ENCODE data around the gene FUT6.

DNA sequence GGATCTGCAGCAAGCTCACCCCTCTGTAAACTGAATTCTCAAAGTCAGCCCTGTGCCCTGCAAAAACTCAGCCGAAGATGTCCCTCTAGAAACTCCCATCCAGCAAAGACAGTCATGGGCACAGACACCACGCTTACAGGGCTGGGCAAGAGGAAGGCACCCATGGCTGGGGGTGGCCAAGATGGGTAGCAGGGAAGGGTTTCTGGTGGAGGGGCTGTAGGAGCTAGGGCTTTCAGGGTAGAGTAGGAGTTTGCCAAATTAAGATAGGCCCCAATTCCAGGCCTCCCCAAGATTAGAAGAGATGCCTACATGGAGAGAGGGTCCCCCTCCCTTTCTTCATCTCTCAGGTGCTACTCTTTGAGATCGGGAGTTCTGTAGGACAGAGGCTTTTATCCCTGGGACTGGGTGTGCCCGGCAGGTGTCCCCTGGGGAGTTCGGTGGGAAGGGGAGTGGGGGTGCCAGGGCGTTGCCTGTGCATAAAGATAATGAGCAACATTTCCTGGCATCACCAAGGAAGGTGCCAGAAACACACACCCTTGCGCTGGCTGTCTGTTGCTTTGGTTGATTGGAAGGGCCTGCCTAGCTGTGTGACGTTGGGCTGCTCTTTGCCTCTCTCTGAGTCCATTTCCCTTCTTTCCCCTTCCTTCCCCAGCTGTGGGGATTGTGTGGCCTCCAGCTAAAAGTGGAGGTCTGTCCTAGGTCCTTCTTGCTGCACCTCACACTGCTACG is 25.2 kb downstream of the FUT6 start:
- TF ChIP-seq, protein P1, sequence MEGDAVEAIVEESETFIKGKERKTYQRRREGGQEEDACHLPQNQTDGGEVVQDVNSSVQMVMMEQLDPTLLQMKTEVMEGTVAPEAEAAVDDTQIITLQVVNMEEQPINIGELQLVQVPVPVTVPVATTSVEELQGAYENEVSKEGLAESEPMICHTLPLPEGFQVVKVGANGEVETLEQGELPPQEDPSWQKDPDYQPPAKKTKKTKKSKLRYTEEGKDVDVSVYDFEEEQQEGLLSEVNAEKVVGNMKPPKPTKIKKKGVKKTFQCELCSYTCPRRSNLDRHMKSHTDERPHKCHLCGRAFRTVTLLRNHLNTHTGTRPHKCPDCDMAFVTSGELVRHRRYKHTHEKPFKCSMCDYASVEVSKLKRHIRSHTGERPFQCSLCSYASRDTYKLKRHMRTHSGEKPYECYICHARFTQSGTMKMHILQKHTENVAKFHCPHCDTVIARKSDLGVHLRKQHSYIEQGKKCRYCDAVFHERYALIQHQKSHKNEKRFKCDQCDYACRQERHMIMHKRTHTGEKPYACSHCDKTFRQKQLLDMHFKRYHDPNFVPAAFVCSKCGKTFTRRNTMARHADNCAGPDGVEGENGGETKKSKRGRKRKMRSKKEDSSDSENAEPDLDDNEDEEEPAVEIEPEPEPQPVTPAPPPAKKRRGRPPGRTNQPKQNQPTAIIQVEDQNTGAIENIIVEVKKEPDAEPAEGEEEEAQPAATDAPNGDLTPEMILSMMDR (IDR thresholded peaks at IDR 0.05; ENCODE audit: low read length), result no peak
- TF ChIP-seq EZH2 (IDR thresholded peaks at IDR 0.05; ENCODE audit: borderline replicate concordance, low read length), result no peak
